ENCODE data around the gene METTL15. TPM values are rescaled to one million over a fixed set of nuclear protein-coding genes. Genes with fewer than 3 reads are reported as not detected.

METTL15 gene
- polyA plus RNA-seq, 2 of the 4 experiments (the other 2 are of a cell fraction): 9.5 to 23.5 TPM

- TF ChIP-seq ZC3H11A (IDR thresholded peaks at IDR 0.05) (0 out of 2 replicates have a peak, but pooled peaks have one; percentile 10), ZNF302 (CRISPR knock-in tag; IDR thresholded peaks at IDR 0.05) (no peak), CEBPB (IDR thresholded peaks at IDR 0.05) (peak in 1 of 2 experiments; percentile 36; a peak in 1 of 4 replicates), FOSL2 (IDR thresholded peaks at IDR 0.05) (no peak), FOSL2 (CRISPR knock-in tag; IDR thresholded peaks at IDR 0.05) (peak; percentile 45), POLR2AphosphoS2 (conservative IDR thresholded peaks at IDR 0.05; ENCODE audit: low read length) (no peak), ELK1 (IDR thresholded peaks at IDR 0.05; ENCODE audit: low read depth, low read length) (no peak), BHLHE40 (IDR thresholded peaks at IDR 0.05; ENCODE audit: low read depth, low read length) (no peak), HOXB5 (CRISPR knock-in tag; IDR thresholded peaks at IDR 0.05) (0 out of 2 replicates have a peak, but pooled peaks have one; percentile 29), MAZ (IDR thresholded peaks at IDR 0.05; ENCODE audit: borderline replicate concordance, low read depth, low read length) (0 out of 2 replicates have a peak, but pooled peaks have one; percentile 31), MAFK (IDR thresholded peaks at IDR 0.05; ENCODE audit: partially characterized antibody) (no peak), MAX (IDR thresholded peaks at IDR 0.05) (peak; percentile 95), BCL3 (IDR thresholded peaks at IDR 0.05) (peak; percentile 81; the same call in 2 of the 3 replicates), NFE2L2 (conservative IDR thresholded peaks at IDR 0.05; ENCODE audit: low read length) (no peak), KDM1A (IDR thresholded peaks at IDR 0.05; ENCODE audit: low read depth) (no peak), EHF (CRISPR knock-in tag; IDR thresholded peaks at IDR 0.05) (no peak), RAD21 (conservative IDR thresholded peaks at IDR 0.05 in 1 of 2, IDR thresholded peaks at IDR 0.05 in 1 of 2) (peak; percentile 54 to 62)
- TF ChIP-seq, protein P1, sequence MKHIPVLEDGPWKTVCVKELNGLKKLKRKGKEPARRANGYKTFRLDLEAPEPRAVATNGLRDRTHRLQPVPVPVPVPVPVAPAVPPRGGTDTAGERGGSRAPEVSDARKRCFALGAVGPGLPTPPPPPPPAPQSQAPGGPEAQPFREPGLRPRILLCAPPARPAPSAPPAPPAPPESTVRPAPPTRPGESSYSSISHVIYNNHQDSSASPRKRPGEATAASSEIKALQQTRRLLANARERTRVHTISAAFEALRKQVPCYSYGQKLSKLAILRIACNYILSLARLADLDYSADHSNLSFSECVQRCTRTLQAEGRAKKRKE (CRISPR knock-in tag; IDR thresholded peaks at IDR 0.05; ENCODE audit: low read depth): no peak
- TF ChIP-seq, protein P2, sequence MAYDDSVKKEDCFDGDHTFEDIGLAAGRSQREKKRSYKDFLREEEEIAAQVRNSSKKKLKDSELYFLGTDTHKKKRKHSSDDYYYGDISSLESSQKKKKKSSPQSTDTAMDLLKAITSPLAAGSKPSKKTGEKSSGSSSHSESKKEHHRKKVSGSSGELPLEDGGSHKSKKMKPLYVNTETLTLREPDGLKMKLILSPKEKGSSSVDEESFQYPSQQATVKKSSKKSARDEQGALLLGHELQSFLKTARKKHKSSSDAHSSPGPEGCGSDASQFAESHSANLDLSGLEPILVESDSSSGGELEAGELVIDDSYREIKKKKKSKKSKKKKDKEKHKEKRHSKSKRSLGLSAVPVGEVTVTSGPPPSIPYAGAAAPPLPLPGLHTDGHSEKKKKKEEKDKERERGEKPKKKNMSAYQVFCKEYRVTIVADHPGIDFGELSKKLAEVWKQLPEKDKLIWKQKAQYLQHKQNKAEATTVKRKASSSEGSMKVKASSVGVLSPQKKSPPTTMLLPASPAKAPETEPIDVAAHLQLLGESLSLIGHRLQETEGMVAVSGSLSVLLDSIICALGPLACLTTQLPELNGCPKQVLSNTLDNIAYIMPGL (CRISPR knock-in tag; IDR thresholded peaks at IDR 0.05; ENCODE audit: borderline replicate concordance): no peak
These were observed 2.1 kb downstream of the METTL15 start (continued) for GRCh38 chr11:28110108-28110820.

DNA sequence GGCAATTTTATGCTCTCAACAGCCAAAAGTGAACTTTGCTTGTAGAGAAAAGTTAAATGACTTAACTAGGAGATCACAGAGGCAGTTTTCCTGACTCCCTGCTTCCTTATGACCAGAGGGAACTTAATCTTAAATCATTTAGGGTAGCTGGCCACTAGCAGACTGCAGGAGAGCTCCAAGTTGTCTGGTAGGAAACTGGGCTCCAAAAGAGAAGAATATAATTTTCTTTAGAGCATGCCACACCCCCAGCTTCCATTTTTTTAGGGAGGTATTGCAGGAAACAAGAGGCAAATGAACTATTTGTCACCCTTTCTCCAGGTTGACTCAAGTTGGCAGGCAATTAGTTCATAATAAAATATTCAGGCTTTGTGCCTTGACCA lies 2.6 kb downstream of the METTL15 start:
- FAIRE-seq (no peak), ATAC-seq (no peak), DNase-seq (ENCODE audit: low read depth in 1 of 2, low spot score in 1 of 2) (no peak)
- Histone ChIP-seq H3K4me1 (peaks cover 25% of the 10 kb centered on the region), H3K4me2 (peak overlapping the region; percentile 89), H3K9me3 (no peaks in the 10 kb centered on the region), H3K4me3 (peak overlapping the region; percentile 82), H3K27ac (peak overlapping the region; percentile 90 to 93)
- CTCF ChIA-PET: interaction anchor here (1.6 kb wide), 1 partner anchor 394 kb away, joined by 4 read pairs; no protein-coding TSS in a partner anchor
- TF ChIP-seq HOXB5 (CRISPR knock-in tag; IDR thresholded peaks at IDR 0.05): no peak
- TF ChIP-seq FOSL2 (IDR thresholded peaks at IDR 0.05): no peak
- no peak for TF ChIP-seq FOSL2 (CRISPR knock-in tag; IDR thresholded peaks at IDR 0.05)
- TF ChIP-seq, protein P1 (CRISPR knock-in tag; IDR thresholded peaks at IDR 0.05; ENCODE audit: low read depth): no peak
- TF ChIP-seq NR3C1 (IDR thresholded peaks at IDR 0.05): no peak
- TF ChIP-seq JUN (IDR thresholded peaks at IDR 0.05): no peak
- no peak for TF ChIP-seq ELK1 (IDR thresholded peaks at IDR 0.05; ENCODE audit: low read depth, low read length)
- no peak for TF ChIP-seq SREBF2 (IDR thresholded peaks at IDR 0.05)
- TF ChIP-seq CEBPB (IDR thresholded peaks at IDR 0.05): no peak
- TF ChIP-seq, protein P2 (CRISPR knock-in tag; IDR thresholded peaks at IDR 0.05; ENCODE audit: borderline replicate concordance): no peak
- TF ChIP-seq SMC3 (IDR thresholded peaks at IDR 0.05): no peak
- POLR2A ChIA-PET: interaction anchor here (1.2 to 1.4 kb wide), 2 partner anchors 391 to 411 kb away, joined by 4 to 7 read pairs; partner anchors contain the start of gene BDNF
